RWPE2 (cell line): ENCODE results near the gene GGCT.
"Not testable (repeated sequence)": the region's sequence is repeated elsewhere in the genome, so short reads cannot be mapped to it uniquely, and the experiment has no call there.

ENCODE experiments used
- ATAC-seq: fragments of 200-7000 bp; cut with Tn5 transposase; 3 replicates; pipeline ENCODE4 v1.9.1; 2021; ENCODE audit warnings: low read depth
- DNase-seq: peaks from one replicate; pipeline ENCODE4 v3.0.0-alpha.2; 2020; ENCODE audit warnings: low spot score
- H3K27ac ChIP-seq: fragments of 450-650 bp; 2 replicates; pipeline ENCODE4 v1.5.1; 2017; ENCODE audit warnings: mild to moderate bottlenecking; ENCODE audit not compliant: poor library complexity, severe bottlenecking
- H3K27me3 ChIP-seq: fragments of 250-450 bp; sonication (Bioruptor Pico); 2 replicates; pipeline ENCODE4 v1.5.1; 2021; ENCODE audit warnings: mild to moderate bottlenecking, moderate library complexity; ENCODE audit not compliant: insufficient read depth, poor library complexity, severe bottlenecking
- H3K36me3 ChIP-seq: fragments of 250-450 bp; sonication (Bioruptor Pico); 2 replicates; pipeline ENCODE4 v1.5.1; 2020; ENCODE audit warnings: low read depth, mild to moderate bottlenecking, moderate library complexity
- H3K4me1 ChIP-seq: fragments of 250-450 bp; sonication (Bioruptor Pico); 2 replicates; pipeline ENCODE4 v1.5.1; 2021; ENCODE audit warnings: mild to moderate bottlenecking, moderate library complexity; ENCODE audit not compliant: insufficient read depth, poor library complexity, severe bottlenecking
- H3K4me3 ChIP-seq: fragments of 250-450 bp; sonication (Bioruptor Pico); 2 replicates; pipeline ENCODE4 v1.5.1; 2021; ENCODE audit warnings: mild to moderate bottlenecking, moderate library complexity; ENCODE audit not compliant: severe bottlenecking
- H3K9me3 ChIP-seq: fragments of 250-450 bp; sonication (Bioruptor Pico); 2 replicates; pipeline ENCODE4 v1.5.1; 2021; ENCODE audit warnings: mild to moderate bottlenecking, moderate library complexity; ENCODE audit not compliant: severe bottlenecking
- TF ChIP-seq, protein P1 (sequence below): fragments of 450-650 bp; IDR thresholded peaks from one replicate; pipeline ENCODE4 v1.5.1; 2017; ENCODE audit warnings: mild to moderate bottlenecking, moderate library complexity; ENCODE audit not compliant: poor library complexity, severe bottlenecking

The GGCT gene

DNA sequence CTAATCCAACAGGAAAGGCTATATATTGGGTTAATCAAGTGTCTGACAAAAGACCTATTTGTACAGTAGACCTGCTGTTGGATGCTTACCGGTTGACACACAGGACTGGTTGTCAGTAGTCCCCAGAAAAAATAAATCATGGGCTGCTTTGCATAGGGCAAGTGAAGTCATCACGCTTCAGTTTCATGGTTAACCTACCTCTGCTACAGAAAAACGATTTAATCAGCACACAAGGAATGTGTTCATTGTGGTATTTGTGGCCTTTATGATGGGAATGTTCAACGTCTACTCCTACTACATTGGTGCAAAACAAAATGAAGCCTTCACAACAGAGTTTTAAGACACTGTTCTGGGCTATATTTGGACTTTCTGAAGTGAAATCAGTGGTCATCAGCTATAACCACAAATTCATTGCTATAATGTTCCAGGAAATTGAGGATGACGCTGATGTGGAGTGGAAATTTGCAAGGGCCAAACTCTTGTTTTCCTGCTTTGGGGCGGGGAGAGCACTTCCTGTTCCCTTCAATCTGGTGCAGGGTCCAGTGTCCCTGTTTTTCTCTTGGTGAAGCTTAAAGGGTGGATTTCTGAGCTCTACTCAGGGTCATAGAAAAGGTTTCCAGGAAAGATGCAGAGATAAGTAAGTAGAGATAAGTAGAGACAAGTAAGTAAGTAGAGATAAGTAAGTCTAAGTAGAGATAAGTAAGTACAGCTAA lies 39.3 kb upstream of the GGCT start:
- ATAC-seq (no peak), DNase-seq (no peak)
- no peaks in the 10 kb centered on the region for H3K4me1 ChIP-seq
- TF ChIP-seq, protein P1, sequence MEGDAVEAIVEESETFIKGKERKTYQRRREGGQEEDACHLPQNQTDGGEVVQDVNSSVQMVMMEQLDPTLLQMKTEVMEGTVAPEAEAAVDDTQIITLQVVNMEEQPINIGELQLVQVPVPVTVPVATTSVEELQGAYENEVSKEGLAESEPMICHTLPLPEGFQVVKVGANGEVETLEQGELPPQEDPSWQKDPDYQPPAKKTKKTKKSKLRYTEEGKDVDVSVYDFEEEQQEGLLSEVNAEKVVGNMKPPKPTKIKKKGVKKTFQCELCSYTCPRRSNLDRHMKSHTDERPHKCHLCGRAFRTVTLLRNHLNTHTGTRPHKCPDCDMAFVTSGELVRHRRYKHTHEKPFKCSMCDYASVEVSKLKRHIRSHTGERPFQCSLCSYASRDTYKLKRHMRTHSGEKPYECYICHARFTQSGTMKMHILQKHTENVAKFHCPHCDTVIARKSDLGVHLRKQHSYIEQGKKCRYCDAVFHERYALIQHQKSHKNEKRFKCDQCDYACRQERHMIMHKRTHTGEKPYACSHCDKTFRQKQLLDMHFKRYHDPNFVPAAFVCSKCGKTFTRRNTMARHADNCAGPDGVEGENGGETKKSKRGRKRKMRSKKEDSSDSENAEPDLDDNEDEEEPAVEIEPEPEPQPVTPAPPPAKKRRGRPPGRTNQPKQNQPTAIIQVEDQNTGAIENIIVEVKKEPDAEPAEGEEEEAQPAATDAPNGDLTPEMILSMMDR, result no peak
- no peaks in the 10 kb centered on the region for H3K27me3 ChIP-seq
- no peak overlapping the region for H3K27ac ChIP-seq
- no peaks in the 10 kb centered on the region for H3K36me3 ChIP-seq
- H3K4me3 ChIP-seq, result no peak overlapping the region
- no peaks in the 10 kb centered on the region for H3K9me3 ChIP-seq

DNA sequence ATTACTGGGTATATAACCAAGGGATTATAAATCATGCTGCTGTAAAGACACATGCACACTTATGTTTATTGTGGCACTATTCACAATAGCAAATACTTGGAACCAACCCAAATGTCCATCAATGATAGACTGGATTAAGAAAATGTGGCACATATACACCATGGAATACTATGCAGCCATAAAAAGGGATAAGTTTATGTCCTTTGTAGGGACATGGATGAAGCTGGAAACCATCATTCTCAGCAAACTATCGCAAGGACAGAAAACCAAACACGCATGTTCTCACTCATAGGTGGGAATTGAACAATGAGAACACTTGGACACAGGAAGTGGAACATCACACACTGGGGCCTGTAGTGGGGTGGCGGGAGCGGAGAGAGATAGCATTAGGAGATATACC lies 38.5 kb upstream of the GGCT start:
- H3K27ac ChIP-seq, ATAC-seq, H3K36me3 ChIP-seq, H3K9me3 ChIP-seq, H3K4me1 ChIP-seq, H3K27me3 ChIP-seq, H3K4me3 ChIP-seq, DNase-seq: not testable (repeated sequence)

DNA sequence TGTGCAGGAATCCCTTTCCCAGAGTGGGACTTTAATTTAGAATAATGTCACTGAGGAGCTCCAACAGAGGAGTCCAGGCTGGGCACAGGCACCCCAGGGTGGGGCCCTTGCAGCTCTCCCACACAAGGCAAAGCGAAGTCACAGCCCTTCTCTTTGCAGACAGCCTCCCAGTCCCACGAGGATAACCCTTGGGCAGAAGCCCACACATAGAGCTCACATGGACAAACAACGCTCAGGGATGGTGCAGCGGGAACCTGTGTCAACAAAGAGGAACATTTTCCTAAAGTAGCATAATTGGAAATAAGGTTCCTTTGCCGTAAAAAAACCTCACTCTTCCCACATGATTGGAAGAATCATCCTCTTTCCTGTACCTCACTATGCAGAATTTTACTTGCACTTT lies 29.3 kb upstream of the GGCT start:
- Histone ChIP-seq H3K36me3 (no peaks in the 10 kb centered on the region), H3K9me3 (no peaks in the 10 kb centered on the region), H3K27ac (no peak overlapping the region), H3K4me1 (no peaks in the 10 kb centered on the region), H3K27me3 (no peaks in the 10 kb centered on the region), H3K4me3 (no peak overlapping the region)
- ATAC-seq, result no peak
- DNase-seq, result no peak
- TF ChIP-seq, protein P1, result no peak

DNA sequence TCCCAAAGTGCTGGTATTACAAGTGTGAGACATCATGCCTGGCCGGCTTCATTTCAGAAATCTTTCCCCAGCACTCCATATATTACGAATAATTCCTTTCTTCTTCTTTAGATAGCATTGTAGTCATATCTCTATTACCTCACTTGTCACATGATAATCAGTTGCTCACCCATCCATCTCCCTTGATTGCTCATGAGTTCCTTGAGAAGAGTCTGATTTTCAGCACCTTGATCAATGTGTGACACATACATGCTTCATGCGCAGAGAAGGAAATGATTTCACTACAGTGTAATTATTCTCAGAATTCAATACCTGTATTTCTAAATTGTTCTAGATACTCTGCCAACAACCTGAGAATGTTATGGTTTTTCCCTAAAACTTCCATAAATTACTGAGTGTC lies 26.7 kb upstream of the GGCT start:
- Histone ChIP-seq H3K36me3 (no peaks in the 10 kb centered on the region), H3K4me3 (no peak overlapping the region), H3K9me3 (no peaks in the 10 kb centered on the region), H3K4me1 (no peaks in the 10 kb centered on the region), H3K27me3 (no peaks in the 10 kb centered on the region), H3K27ac (peak overlapping the region; percentile 32)
- ATAC-seq, result peak; percentile 83
- TF ChIP-seq, protein P1, result no peak
- DNase-seq, result no peak

DNA sequence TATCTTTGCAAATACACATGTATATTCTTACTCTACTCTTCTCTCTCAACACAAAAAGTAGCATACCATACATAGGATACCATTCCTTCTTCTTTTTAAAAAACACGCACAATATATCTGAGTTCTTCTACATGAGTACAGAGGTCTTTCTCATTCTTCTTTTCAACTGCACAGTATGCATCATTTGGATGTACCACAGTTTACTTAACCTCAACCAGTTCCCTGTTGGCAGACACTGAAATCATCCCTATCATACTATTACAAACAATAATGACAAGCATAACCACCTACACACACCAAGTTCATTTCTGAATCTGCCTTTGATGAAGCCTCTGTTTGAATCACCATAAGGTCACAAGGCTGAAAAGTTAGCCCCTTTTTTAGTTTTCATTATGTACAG lies 25.7 kb upstream of the GGCT start:
- Histone ChIP-seq H3K4me1 (no peaks in the 10 kb centered on the region), H3K27ac (no peak overlapping the region), H3K27me3 (no peaks in the 10 kb centered on the region), H3K4me3 (no peak overlapping the region), H3K9me3 (no peaks in the 10 kb centered on the region), H3K36me3 (no peaks in the 10 kb centered on the region)
- no peak for ATAC-seq
- TF ChIP-seq, protein P1, result no peak
- DNase-seq, result no peak
